Measurements from ENCODE around the gene CTSD. TPM values are rescaled to one million over a fixed set of nuclear protein-coding genes. Genes with fewer than 3 reads are reported as not detected.

Gene CTSD
- total RNA-seq, 2 donors from 2014 or later: 38.0 to 59.1 TPM

- H3K9me3 Mint-ChIP-seq: no peaks in the 10 kb centered on the region
- no peaks in the 10 kb centered on the region for H3K36me3 Mint-ChIP-seq (ENCODE audit: low read depth)
- H3K27ac Mint-ChIP-seq: no peak overlapping the region
- no peaks in the 10 kb centered on the region for H3K27me3 Mint-ChIP-seq
- peaks cover 8% of the 10 kb centered on the region for H3K4me1 Mint-ChIP-seq
- ATAC-seq (replicated peaks): no peak
- no peak overlapping the region for H3K4me3 Mint-ChIP-seq
These were observed 3.8 kb upstream of the CTSD start for GRCh38 chr11:1767399-1768140.

DNA sequence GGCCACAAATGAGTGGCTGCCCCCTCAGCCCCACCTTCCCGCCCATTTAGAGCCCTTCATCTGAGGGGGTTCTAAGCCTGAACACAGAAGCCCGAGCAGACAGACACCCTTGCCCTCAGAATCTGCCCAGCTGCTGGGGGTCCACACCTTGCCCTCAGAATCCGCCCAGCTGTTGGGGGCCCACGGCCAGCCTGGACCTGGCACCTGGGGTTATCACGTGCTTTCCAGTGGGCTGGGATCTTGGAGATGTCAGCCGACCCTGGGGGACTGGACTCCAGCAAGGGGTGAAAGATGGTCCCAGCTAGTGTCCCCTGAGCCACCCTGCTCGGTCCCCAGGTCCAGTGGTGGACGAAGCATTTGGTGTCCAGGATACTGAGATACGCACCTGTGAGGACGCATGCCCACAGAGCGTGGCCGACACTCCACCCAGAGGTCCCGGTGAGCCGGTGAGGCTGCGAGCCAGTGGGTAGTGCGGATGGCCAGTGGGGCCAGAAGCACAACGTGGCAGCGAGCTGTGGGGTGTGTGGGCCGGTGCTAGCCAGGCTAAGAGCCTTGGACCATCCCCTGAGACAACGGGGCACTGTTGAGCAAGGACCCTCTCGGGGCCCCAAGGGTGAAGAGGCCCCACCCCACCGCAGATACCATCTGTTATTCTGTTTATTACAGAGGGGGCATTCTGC is 3.1 kb upstream of the CTSD start:
- H3K4me3 Mint-ChIP-seq: no peak overlapping the region
- peaks cover under 1% of the 10 kb centered on the region for H3K4me1 Mint-ChIP-seq
- no peak for ATAC-seq (replicated peaks)
- no peak overlapping the region for H3K27ac Mint-ChIP-seq
- no peaks in the 10 kb centered on the region for H3K9me3 Mint-ChIP-seq
- no peaks in the 10 kb centered on the region for H3K27me3 Mint-ChIP-seq
- H3K36me3 Mint-ChIP-seq (ENCODE audit: low read depth): no peaks in the 10 kb centered on the region

DNA sequence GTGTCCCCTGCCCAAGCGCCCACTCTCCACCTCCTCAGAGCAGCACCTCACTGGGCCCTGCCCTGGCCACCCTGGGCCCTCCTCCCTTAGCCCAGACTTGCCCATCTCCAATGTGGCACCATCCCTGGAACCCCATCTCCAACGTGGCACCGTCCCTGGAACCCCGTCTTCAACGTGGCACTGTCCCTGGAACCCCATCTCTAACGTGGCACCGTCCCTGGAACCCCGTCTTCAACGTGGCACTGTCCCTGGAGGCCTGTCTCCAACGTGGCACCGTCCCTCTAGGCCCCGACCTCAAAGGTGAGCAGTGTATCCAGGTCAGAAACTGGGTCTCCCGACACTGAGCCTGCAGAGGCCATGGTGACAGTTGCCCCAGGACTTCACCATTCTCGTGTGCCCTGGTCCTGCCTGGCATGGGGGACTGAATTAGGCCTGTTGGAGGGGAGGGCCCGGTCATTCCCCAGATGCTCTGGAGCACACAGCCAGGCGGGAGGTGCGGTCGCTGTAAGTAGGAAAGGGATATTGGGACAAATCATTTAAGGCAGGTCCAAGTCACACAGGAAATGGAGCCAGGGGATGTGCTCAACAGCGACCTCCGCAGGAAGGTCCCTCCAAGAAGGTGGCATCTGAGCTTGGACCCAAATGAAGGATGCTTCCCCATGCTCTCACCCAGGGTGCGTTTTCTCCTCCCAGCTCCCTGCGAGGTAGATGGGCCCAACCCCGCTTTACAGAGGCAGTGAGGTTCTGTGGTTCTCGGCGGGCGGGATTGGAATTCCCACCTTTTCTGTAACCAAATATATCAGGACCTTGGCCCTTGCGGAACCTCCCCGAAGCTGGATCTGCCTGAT is 2.4 kb upstream of the CTSD start:
- H3K4me1 Mint-ChIP-seq: no peaks in the 10 kb centered on the region
- no peaks in the 10 kb centered on the region for H3K9me3 Mint-ChIP-seq
- H3K36me3 Mint-ChIP-seq (ENCODE audit: low read depth): no peaks in the 10 kb centered on the region
- H3K4me3 Mint-ChIP-seq: no peak overlapping the region
- H3K27me3 Mint-ChIP-seq: no peaks in the 10 kb centered on the region
- ATAC-seq (replicated peaks): no peak
- no peak overlapping the region for H3K27ac Mint-ChIP-seq

DNA sequence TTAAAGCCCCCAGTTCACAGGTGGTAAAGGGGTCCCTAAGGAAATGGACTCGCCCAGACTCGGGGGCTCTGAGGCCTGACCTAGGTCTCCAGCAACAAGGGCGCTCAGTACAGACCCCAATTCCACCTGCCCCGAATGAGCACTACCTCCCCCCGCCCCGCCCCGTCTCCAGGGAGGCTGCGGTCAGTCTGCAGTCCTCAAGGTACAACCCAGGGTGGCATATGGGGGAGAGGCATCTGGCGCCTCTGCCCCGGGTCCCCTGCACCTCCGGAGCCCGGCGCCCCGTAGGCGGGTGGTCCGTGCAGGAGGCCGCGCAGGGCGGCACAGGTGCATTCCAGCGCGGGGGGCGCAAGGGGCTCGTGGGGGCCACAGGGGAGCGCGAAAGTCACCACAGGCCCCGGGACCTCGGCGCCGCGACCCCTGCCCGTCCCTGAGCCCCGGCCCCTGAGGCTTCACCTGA is 361 bp downstream of the CTSD start:
- Mint-ChIP-seq H3K27me3 (no peaks in the 10 kb centered on the region), H3K27ac (no peak overlapping the region), H3K4me1 (no peaks in the 10 kb centered on the region), H3K36me3 (ENCODE audit: low read depth) (no peaks in the 10 kb centered on the region), H3K4me3 (peak overlapping the region; percentile 59), H3K9me3 (no peaks in the 10 kb centered on the region)
- peak; percentile 32 for ATAC-seq (replicated peaks)

DNA sequence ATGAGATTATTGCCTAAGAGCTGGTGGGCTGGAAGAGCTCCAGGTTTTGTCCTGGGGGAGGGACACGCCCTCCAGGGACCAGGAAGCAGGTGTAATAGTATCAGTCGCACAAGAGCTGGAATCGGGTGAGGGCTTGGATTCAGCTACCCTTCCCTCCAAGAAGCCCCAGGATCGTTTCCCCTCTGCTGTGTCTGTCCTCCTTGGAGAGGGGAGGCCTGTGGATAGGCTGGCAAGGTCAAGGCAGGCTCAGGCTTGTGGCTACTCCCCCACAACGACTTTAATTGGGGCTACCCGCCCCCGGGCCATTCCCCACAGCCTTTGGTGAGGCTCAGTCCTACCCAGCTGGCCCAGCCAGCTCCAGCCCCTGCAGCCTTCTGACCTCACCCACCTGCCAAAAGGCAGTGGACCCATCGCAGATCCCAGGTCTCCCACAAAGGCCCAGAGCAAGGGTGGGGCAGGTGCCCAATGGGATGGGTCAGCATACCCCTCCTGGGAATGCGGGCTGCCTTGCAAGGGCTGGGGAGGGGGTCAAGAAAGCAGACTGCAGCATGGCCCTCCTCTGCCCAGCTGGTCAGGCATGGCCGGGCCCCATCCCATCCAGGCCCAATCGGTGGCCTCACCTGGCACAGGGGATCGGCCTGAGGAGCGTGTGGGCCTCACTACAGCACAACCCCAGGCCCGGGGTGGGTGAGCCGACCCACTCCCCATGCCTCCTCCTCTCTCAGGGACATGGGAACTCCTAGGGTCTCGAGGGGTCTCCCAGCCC is 1.0 kb downstream of the CTSD start:
- ATAC-seq (replicated peaks): no peak
- no peaks in the 10 kb centered on the region for H3K36me3 Mint-ChIP-seq (ENCODE audit: low read depth)
- no peaks in the 10 kb centered on the region for H3K9me3 Mint-ChIP-seq
- peak overlapping the region; percentile 43 for H3K27ac Mint-ChIP-seq
- H3K4me1 Mint-ChIP-seq: peaks cover 3% of the 10 kb centered on the region
- no peaks in the 10 kb centered on the region for H3K27me3 Mint-ChIP-seq
- peak overlapping the region; percentile 59 for H3K4me3 Mint-ChIP-seq

GRCh38 chr11:1761857-1762536 is 1.7 kb downstream of the CTSD start:
- H3K9me3 Mint-ChIP-seq: no peaks in the 10 kb centered on the region
- peak overlapping the region; percentile 59 for H3K4me3 Mint-ChIP-seq
- H3K36me3 Mint-ChIP-seq (ENCODE audit: low read depth): no peaks in the 10 kb centered on the region
- ATAC-seq (replicated peaks): no peak
- H3K4me1 Mint-ChIP-seq: peaks cover 4% of the 10 kb centered on the region
- peak overlapping the region; percentile 43 for H3K27ac Mint-ChIP-seq
- no peaks in the 10 kb centered on the region for H3K27me3 Mint-ChIP-seq

DNA sequence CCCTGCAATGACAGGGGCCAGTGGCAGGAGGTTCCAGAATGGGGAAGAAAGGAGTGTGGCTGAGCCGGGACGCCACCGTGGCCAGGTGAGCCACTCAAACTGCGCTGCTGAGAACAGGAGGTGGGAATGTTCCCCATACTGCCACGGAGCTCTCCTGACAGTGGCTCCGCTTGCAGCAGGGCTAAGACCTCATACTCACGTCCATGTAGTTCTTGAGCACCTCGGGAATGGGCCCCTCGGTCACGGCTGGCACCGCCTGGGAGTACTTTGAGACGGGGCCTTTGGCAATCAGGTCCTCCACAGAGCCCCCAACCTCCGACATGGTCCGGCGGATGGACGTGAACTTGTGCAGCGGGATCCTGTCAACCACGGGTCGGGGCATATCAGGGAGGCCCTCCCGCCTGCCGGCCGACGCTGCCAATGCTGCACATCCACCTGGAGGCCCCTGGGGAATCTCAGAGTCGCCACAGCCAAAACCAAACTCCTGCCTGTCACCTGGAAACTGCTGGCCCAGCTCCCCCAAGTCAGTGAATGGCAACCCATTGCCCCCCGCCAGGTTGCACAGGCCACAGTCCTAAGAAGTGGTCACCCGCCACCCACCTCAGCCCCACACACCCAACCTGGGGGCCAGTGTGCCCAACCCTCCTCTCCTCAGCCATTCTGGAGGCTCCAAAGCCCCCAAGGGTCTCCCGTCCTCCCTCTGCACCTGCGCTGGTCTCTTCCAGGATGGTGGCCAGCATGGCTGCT is 2.4 kb downstream of the CTSD start:
- no peak overlapping the region for H3K4me3 Mint-ChIP-seq

DNA sequence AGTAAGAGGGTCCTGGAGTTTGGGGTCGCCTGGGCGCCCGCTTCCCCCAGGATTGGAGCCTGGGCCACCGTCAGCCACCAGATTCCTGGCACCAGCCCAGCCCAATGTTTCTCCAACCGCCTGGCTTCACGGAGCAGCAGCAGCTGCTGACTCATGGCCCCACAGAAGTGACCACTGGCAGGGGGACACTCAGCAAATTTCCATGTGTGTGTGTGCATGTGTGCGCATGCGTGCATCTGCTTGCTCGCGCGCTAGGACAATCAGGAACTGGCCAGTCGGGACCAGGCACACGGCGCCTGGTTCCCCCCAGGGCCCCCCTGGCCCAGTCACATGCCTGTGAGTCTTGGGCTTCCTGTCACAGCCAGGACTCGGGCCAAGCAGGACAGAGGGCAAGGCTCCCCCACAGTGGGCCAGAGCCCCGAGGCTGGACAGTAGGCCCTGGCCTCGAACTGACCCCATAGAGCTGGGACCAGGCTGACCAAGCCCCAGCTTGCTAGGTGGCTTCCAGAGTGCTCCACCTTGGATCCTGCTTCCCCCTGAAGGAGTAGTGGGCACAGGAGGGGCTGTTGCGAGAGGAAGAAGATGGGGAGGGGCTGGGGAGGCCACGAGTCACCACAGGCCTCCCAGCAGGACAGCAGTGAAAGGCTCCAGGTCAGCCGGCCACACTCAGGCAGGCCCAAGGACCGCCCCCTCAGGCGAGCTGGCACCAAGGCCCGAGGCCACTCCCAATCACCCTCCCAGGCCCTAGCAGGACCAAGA is 3.2 kb downstream of the CTSD start:
- peaks cover 5% of the 10 kb centered on the region for H3K36me3 Mint-ChIP-seq (ENCODE audit: low read depth)
- no peaks in the 10 kb centered on the region for H3K27me3 Mint-ChIP-seq
- no peak overlapping the region for H3K27ac Mint-ChIP-seq
- no peaks in the 10 kb centered on the region for H3K9me3 Mint-ChIP-seq
- no peak for ATAC-seq (replicated peaks)
- H3K4me3 Mint-ChIP-seq: no peak overlapping the region
- peaks cover 4% of the 10 kb centered on the region for H3K4me1 Mint-ChIP-seq

More for the DNA sequence above, 2.4 kb downstream of the CTSD start:
- H3K27me3 Mint-ChIP-seq: no peaks in the 10 kb centered on the region
- peaks cover 4% of the 10 kb centered on the region for H3K4me1 Mint-ChIP-seq
- H3K9me3 Mint-ChIP-seq: no peaks in the 10 kb centered on the region
- no peak overlapping the region for H3K27ac Mint-ChIP-seq
- H3K36me3 Mint-ChIP-seq (ENCODE audit: low read depth): no peaks in the 10 kb centered on the region
- no peak for ATAC-seq (replicated peaks)

GRCh38 chr11:1759851-1760220 is 3.9 kb downstream of the CTSD start:
- Mint-ChIP-seq H3K9me3 (no peaks in the 10 kb centered on the region), H3K4me1 (peaks cover 4% of the 10 kb centered on the region), H3K36me3 (ENCODE audit: low read depth) (peaks cover 11% of the 10 kb centered on the region), H3K27me3 (no peaks in the 10 kb centered on the region), H3K27ac (no peak overlapping the region), H3K4me3 (no peak overlapping the region)
- ATAC-seq (replicated peaks): no peak

GRCh38 chr11:1759151-1759850 is 4.4 kb downstream of the CTSD start:
- ATAC-seq (replicated peaks): no peak
- H3K27ac Mint-ChIP-seq: peak overlapping the region; percentile 87
- H3K27me3 Mint-ChIP-seq: no peaks in the 10 kb centered on the region
- H3K4me1 Mint-ChIP-seq: peaks cover 4% of the 10 kb centered on the region
- peak overlapping the region; percentile 59 for H3K4me3 Mint-ChIP-seq
- peaks cover 16% of the 10 kb centered on the region for H3K36me3 Mint-ChIP-seq (ENCODE audit: low read depth)
- no peaks in the 10 kb centered on the region for H3K9me3 Mint-ChIP-seq

GRCh38 chr11:1758611-1759150 is 5.0 kb downstream of the CTSD start:
- H3K27me3 Mint-ChIP-seq: no peaks in the 10 kb centered on the region
- peak overlapping the region; percentile 87 for H3K27ac Mint-ChIP-seq

More at GRCh38 chr11:1758611-1759150, 5.0 kb downstream of the CTSD start:
- H3K9me3 Mint-ChIP-seq: no peaks in the 10 kb centered on the region
- peak overlapping the region; percentile 59 for H3K4me3 Mint-ChIP-seq
- H3K36me3 Mint-ChIP-seq (ENCODE audit: low read depth): peaks cover 18% of the 10 kb centered on the region
- H3K4me1 Mint-ChIP-seq: peaks cover 4% of the 10 kb centered on the region
- no peak for ATAC-seq (replicated peaks)
